ENCODE data around the gene RNF222. TPM values are rescaled to one million over a fixed set of nuclear protein-coding genes. Genes with fewer than 3 reads are reported as not detected.

Gene RNF222
- total and polyA plus RNA-seq, 2 of the 8 experiments (the other 6 are each of a cell fraction or from before 2014, with no cell fraction given): not detected

- Histone ChIP-seq H4K20me1 (replicated peaks in 1 of 2; ENCODE audit: control insufficient read depth in 1 of 2, insufficient read depth in 2 of 2, low read length in 2 of 2) (peaks cover 0 to 3% of the 10 kb centered on the region in 2 experiments), H2AK5ac (ENCODE audit: low read depth, low read length) (no peak overlapping the region), H2BK5ac (ENCODE audit: low read depth, low read length) (no peak overlapping the region; the same call in 1 of the 2 replicates), H3K4me1 (replicated peaks in 1 of 4; ENCODE audit: control insufficient read depth in 3 of 4, insufficient read depth in 4 of 4, low read length in 3 of 4) (peaks cover 4 to 12% (median 4%) of the 10 kb centered on the region in 4 experiments; a peak in 6 of 7 replicates), H3K27me3 (replicated peaks in 1 of 4; ENCODE audit: control insufficient read depth in 3 of 4, extremely low read depth in 1 of 4, insufficient read depth in 3 of 4, low read length in 3 of 4) (no peaks in the 10 kb centered on the region), H3K14ac (ENCODE audit: insufficient read length) (no peak overlapping the region), H3K79me1 (ENCODE audit: low read depth, low read length) (no peaks in the 10 kb centered on the region; the same call in 1 of the 2 replicates), H2BK12ac (ENCODE audit: low read depth, low read length) (no peak overlapping the region), H3K36me3 (ENCODE audit: control insufficient read depth in 2 of 4, insufficient read depth in 4 of 4, low read length in 3 of 4) (no peaks in the 10 kb centered on the region), H3K23me2 (ENCODE audit: low read depth, low read length) (peaks cover 4% of the 10 kb centered on the region; the same call in 1 of the 2 replicates), H3K18ac (ENCODE audit: extremely low read depth, low read length) (no peak overlapping the region; the same call in 1 of the 2 replicates), H3K4me2 (ENCODE audit: insufficient read depth in 1 of 2, low read depth in 2 of 2, low read length in 2 of 2) (peak overlapping the region; percentile 3 to 26; a peak in 1 of 4 replicates), H4K91ac (replicated peaks; ENCODE audit: insufficient read length, low read length) (no peak overlapping the region), H2AFZ (ENCODE audit: low read length) (no peak overlapping the region), H2BK15ac (ENCODE audit: low read length) (no peak overlapping the region), H3K4ac (replicated peaks; ENCODE audit: insufficient read length, low read depth, low read length) (no peak overlapping the region), H4K8ac (ENCODE audit: extremely low read depth, insufficient read depth, low read length) (no peak overlapping the region), H3K56ac (replicated peaks; ENCODE audit: insufficient read length, low read depth, low read length) (no peak overlapping the region), H3K27ac (ENCODE audit: low read depth, low read length) (no peak overlapping the region), H3K79me2 (ENCODE audit: control insufficient read depth in 1 of 2, insufficient read depth in 2 of 2, low read length in 2 of 2) (no peaks in the 10 kb centered on the region), H3K23ac (ENCODE audit: insufficient read length) (no peak overlapping the region), H2BK120ac (replicated peaks; ENCODE audit: low read depth, low read length) (no peak overlapping the region), H3K9me3 (ENCODE audit: insufficient read depth in 2 of 2, low read depth in 1 of 2, low read length in 1 of 2) (no peaks in the 10 kb centered on the region), H3K4me3 (ENCODE audit: extremely low read depth in 1 of 4, insufficient read depth in 2 of 4, low read depth in 3 of 4, low read length in 4 of 4) (no peak overlapping the region), H3K9ac (replicated peaks in 1 of 4; ENCODE audit: extremely low read depth in 1 of 4, low read depth in 3 of 4, low read length in 3 of 4) (no peak overlapping the region), H4K5ac (ENCODE audit: insufficient read length, low read depth, low read length) (no peak overlapping the region), H2BK20ac (ENCODE audit: low read length) (no peak overlapping the region)
- WGBS, 2 experiments (ENCODE audit: extremely low coverage in 1 of 2, insufficient coverage in 1 of 2, insufficient read length in 1 of 2, insufficient replicate concordance in 2 of 2, low coverage in 1 of 2, low lambda C conversion rate in 2 of 2, missing lambda C conversion rate in 1 of 2): 74% methylated on average over 9 of the region's 9 CpGs; no CpG with 5 or more reads in 1 of the 2 experiments
- TF ChIP-seq KDM4A (IDR thresholded peaks at IDR 0.05; ENCODE audit: low read depth, low read length, severe bottlenecking) (no peak), KDM5A (IDR thresholded peaks at IDR 0.05; ENCODE audit: low read length) (no peak), SAP30 (IDR thresholded peaks at IDR 0.05; ENCODE audit: insufficient read depth, insufficient replicate concordance, low read length) (no peak), GTF2F1 (IDR thresholded peaks at IDR 0.05; ENCODE audit: borderline replicate concordance, low read depth, low read length) (no peak), RBBP5 (IDR thresholded peaks at IDR 0.05; ENCODE audit: borderline replicate concordance, low read depth, low read length) (no peak), SIRT6 (IDR thresholded peaks at IDR 0.05; ENCODE audit: low read length) (no peak), JUN (IDR thresholded peaks at IDR 0.05; ENCODE audit: low read depth, low read length) (no peak), POLR2AphosphoS5 (IDR thresholded peaks at IDR 0.05; ENCODE audit: low read depth, low read length) (no peak), SIN3A (conservative IDR thresholded peaks at IDR 0.05 in 1 of 2, IDR thresholded peaks at IDR 0.05 in 1 of 2; ENCODE audit: low read depth in 1 of 2, low read length in 2 of 2) (no peak), ASH2L (IDR thresholded peaks at IDR 0.05; ENCODE audit: low read length) (no peak), EGR1 (IDR thresholded peaks at IDR 0.05; ENCODE audit: borderline replicate concordance, low read depth, low read length) (no peak), SP4 (IDR thresholded peaks at IDR 0.05; ENCODE audit: low read length) (no peak), BACH1 (IDR thresholded peaks at IDR 0.05; ENCODE audit: low read length) (no peak), POU5F1 (IDR thresholded peaks at IDR 0.05; ENCODE audit: low read depth, low read length) (no peak), CHD1 (IDR thresholded peaks at IDR 0.05; ENCODE audit: low read depth, low read length) (no peak)
- FAIRE-seq (no peak), DNase-seq (ENCODE audit: low read depth in 1 of 2, low spot score in 2 of 2) (no peak)
- ChIA-PET POLR2A (ENCODE audit: partially characterized antibody) (interaction anchor here (2.7 to 4.7 kb wide), 2 partner anchors 8 to 44 kb away, joined by 7 to 51 read pairs; partner anchors contain the start of genes NDEL1 and RPL26), CTCF (ENCODE audit: partially characterized antibody) (interaction anchor here (0.8 to 2.0 kb wide), 4 partner anchors 10 to 394 kb away, joined by 3 to 8 read pairs (median 4); no protein-coding TSS in a partner anchor)
Measured at GRCh38 chr17:8391711-8392110, 5.9 kb downstream of the RNF222 start.

Data from H1 (cell line).